ENCODE measurements around the gene DEPDC7. TPM values are rescaled to one million over a fixed set of nuclear protein-coding genes. Genes with fewer than 3 reads are reported as not detected.
A peak's percentile ranks its signal among the peaks of the same experiment; 100 is the strongest.

Gene DEPDC7
- total RNA-seq, 1 experiment from 2014 or later = 5.6 TPM

- peaks cover 13% of the 10 kb centered on the region for H3K4me1 Mint-ChIP-seq
- H3K27ac Mint-ChIP-seq = no peak overlapping the region
- DNase-seq (ENCODE audit: low spot score) = no peak
- TF ChIP-seq, protein P1, sequence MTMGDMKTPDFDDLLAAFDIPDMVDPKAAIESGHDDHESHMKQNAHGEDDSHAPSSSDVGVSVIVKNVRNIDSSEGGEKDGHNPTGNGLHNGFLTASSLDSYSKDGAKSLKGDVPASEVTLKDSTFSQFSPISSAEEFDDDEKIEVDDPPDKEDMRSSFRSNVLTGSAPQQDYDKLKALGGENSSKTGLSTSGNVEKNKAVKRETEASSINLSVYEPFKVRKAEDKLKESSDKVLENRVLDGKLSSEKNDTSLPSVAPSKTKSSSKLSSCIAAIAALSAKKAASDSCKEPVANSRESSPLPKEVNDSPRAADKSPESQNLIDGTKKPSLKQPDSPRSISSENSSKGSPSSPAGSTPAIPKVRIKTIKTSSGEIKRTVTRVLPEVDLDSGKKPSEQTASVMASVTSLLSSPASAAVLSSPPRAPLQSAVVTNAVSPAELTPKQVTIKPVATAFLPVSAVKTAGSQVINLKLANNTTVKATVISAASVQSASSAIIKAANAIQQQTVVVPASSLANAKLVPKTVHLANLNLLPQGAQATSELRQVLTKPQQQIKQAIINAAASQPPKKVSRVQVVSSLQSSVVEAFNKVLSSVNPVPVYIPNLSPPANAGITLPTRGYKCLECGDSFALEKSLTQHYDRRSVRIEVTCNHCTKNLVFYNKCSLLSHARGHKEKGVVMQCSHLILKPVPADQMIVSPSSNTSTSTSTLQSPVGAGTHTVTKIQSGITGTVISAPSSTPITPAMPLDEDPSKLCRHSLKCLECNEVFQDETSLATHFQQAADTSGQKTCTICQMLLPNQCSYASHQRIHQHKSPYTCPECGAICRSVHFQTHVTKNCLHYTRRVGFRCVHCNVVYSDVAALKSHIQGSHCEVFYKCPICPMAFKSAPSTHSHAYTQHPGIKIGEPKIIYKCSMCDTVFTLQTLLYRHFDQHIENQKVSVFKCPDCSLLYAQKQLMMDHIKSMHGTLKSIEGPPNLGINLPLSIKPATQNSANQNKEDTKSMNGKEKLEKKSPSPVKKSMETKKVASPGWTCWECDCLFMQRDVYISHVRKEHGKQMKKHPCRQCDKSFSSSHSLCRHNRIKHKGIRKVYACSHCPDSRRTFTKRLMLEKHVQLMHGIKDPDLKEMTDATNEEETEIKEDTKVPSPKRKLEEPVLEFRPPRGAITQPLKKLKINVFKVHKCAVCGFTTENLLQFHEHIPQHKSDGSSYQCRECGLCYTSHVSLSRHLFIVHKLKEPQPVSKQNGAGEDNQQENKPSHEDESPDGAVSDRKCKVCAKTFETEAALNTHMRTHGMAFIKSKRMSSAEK (CRISPR knock-in tag; IDR thresholded peaks at IDR 0.05; ENCODE audit: borderline replicate concordance) = no peak
- TF ChIP-seq ZNF671 (CRISPR knock-in tag; IDR thresholded peaks at IDR 0.05) = no peak
- TF ChIP-seq, protein P2, sequence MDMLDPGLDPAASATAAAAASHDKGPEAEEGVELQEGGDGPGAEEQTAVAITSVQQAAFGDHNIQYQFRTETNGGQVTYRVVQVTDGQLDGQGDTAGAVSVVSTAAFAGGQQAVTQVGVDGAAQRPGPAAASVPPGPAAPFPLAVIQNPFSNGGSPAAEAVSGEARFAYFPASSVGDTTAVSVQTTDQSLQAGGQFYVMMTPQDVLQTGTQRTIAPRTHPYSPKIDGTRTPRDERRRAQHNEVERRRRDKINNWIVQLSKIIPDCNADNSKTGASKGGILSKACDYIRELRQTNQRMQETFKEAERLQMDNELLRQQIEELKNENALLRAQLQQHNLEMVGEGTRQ (CRISPR knock-in tag; IDR thresholded peaks at IDR 0.05) = no peak
- TF ChIP-seq SMAD4 (CRISPR knock-in tag; IDR thresholded peaks at IDR 0.05) = no peak
- TF ChIP-seq, protein P3, sequence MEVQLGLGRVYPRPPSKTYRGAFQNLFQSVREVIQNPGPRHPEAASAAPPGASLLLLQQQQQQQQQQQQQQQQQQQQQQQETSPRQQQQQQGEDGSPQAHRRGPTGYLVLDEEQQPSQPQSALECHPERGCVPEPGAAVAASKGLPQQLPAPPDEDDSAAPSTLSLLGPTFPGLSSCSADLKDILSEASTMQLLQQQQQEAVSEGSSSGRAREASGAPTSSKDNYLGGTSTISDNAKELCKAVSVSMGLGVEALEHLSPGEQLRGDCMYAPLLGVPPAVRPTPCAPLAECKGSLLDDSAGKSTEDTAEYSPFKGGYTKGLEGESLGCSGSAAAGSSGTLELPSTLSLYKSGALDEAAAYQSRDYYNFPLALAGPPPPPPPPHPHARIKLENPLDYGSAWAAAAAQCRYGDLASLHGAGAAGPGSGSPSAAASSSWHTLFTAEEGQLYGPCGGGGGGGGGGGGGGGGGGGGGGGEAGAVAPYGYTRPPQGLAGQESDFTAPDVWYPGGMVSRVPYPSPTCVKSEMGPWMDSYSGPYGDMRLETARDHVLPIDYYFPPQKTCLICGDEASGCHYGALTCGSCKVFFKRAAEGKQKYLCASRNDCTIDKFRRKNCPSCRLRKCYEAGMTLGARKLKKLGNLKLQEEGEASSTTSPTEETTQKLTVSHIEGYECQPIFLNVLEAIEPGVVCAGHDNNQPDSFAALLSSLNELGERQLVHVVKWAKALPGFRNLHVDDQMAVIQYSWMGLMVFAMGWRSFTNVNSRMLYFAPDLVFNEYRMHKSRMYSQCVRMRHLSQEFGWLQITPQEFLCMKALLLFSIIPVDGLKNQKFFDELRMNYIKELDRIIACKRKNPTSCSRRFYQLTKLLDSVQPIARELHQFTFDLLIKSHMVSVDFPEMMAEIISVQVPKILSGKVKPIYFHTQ (CRISPR knock-in tag; IDR thresholded peaks at IDR 0.05) = no peak
- TF ChIP-seq, protein P4, sequence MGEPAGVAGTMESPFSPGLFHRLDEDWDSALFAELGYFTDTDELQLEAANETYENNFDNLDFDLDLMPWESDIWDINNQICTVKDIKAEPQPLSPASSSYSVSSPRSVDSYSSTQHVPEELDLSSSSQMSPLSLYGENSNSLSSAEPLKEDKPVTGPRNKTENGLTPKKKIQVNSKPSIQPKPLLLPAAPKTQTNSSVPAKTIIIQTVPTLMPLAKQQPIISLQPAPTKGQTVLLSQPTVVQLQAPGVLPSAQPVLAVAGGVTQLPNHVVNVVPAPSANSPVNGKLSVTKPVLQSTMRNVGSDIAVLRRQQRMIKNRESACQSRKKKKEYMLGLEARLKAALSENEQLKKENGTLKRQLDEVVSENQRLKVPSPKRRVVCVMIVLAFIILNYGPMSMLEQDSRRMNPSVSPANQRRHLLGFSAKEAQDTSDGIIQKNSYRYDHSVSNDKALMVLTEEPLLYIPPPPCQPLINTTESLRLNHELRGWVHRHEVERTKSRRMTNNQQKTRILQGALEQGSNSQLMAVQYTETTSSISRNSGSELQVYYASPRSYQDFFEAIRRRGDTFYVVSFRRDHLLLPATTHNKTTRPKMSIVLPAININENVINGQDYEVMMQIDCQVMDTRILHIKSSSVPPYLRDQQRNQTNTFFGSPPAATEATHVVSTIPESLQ (CRISPR knock-in tag; IDR thresholded peaks at IDR 0.05) = no peak
- CTCF ChIA-PET = no interaction called here
- H3K36me3 Mint-ChIP-seq = no peaks in the 10 kb centered on the region
- no peak overlapping the region for H3K4me3 Mint-ChIP-seq
- peaks cover 6% of the 10 kb centered on the region; the same call in 1 of the 2 replicates for H3K27me3 Mint-ChIP-seq (ENCODE audit: low read depth)
- peaks cover 14% of the 10 kb centered on the region for H3K9me3 Mint-ChIP-seq
- ATAC-seq = no peak; the same call in 1 of the 2 replicates
- POLR2A ChIA-PET = interaction anchor here (1.1 kb wide), 1 partner anchor 71 kb away, joined by 3 read pairs; no protein-coding TSS in a partner anchor
Observed at GRCh38 chr11:33001751-33002542, 13.7 kb upstream of the DEPDC7 start.

GRCh38 chr11:33005175-33005574 is 10.5 kb upstream of the DEPDC7 start:
- Mint-ChIP-seq H3K36me3 (no peaks in the 10 kb centered on the region), H3K9me3 (peaks cover 3% of the 10 kb centered on the region; the same call in 1 of the 2 replicates), H3K27ac (peak overlapping the region; percentile 7; the same call in 1 of the 2 replicates), H3K27me3 (ENCODE audit: low read depth) (no peaks in the 10 kb centered on the region; the same call in 1 of the 2 replicates), H3K4me1 (peaks cover 13% of the 10 kb centered on the region), H3K4me3 (no peak overlapping the region)
- no peak for ATAC-seq
- DNase-seq (ENCODE audit: low spot score) = no peak
- POLR2A ChIA-PET = no interaction called here
- CTCF ChIA-PET = no interaction called here
- TF ChIP-seq ZNF138 (CRISPR knock-in tag; conservative IDR thresholded peaks at IDR 0.05) (no peak), GRHL2 (CRISPR knock-in tag; IDR thresholded peaks at IDR 0.05; ENCODE audit: insufficient replicate concordance, severe bottlenecking) (no peak), EMX1 (CRISPR knock-in tag; IDR thresholded peaks at IDR 0.05) (no peak), ERG (CRISPR knock-in tag; IDR thresholded peaks at IDR 0.05) (no peak), NR1H2 (CRISPR knock-in tag; IDR thresholded peaks at IDR 0.05) (no peak), CBFB (CRISPR knock-in tag; IDR thresholded peaks at IDR 0.05; ENCODE audit: low read depth) (no peak)
- TF ChIP-seq, protein P5, sequence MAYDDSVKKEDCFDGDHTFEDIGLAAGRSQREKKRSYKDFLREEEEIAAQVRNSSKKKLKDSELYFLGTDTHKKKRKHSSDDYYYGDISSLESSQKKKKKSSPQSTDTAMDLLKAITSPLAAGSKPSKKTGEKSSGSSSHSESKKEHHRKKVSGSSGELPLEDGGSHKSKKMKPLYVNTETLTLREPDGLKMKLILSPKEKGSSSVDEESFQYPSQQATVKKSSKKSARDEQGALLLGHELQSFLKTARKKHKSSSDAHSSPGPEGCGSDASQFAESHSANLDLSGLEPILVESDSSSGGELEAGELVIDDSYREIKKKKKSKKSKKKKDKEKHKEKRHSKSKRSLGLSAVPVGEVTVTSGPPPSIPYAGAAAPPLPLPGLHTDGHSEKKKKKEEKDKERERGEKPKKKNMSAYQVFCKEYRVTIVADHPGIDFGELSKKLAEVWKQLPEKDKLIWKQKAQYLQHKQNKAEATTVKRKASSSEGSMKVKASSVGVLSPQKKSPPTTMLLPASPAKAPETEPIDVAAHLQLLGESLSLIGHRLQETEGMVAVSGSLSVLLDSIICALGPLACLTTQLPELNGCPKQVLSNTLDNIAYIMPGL (CRISPR knock-in tag; IDR thresholded peaks at IDR 0.05) = no peak
- TF ChIP-seq, protein P6, sequence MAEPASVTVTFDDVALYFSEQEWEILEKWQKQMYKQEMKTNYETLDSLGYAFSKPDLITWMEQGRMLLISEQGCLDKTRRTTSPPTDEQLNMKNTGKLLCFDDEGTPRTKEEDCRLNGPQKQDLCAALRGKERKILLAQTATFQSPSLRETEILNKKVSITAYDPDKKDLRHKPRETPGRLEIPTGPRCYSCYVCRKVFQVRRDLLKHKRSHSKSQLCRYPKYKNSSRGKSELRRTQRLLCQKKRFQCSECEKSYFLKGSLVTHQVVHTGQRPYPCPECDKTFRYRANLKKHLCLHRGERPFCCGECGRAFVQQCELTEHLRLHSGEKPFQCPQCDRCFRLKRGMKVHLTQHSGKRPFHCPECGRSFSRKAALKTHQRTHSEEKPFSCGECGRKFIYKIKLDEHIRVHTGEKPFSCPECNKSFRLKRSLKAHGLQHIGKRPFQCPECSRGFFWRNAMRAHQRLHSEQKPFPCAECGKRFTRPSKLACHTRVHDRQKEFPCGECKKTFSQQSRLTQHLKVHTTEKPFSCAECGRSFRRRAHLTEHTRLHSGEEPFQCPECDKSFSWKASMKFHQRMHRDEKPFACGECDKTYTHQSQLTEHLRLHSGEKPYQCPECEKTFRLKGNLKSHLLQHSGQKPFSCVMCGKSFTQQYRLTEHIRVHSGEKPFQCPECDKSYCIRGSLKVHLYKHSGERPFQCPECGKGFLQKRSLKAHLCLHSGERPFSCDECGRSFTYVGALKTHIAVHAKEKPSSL (CRISPR knock-in tag; conservative IDR thresholded peaks at IDR 0.05) = no peak

Measured in WTC11 (cell line).